ENCODE measurements around the gene RNF150.

- TF ChIP-seq POLR2A (IDR thresholded peaks at IDR 0.05; ENCODE audit: low read depth, low read length): no peak
- no peak for TF ChIP-seq POLR2AphosphoS5 (IDR thresholded peaks at IDR 0.05; ENCODE audit: low read depth, low read length)
Observed at GRCh38 chr4:140861359-140862176, 271.7 kb downstream of the RNF150 start.

Measured in GM12892 (cell line).